CD4-positive, alpha-beta T cell treated with Interleukin-17A for 1 hour (primary cell): ENCODE measurements around the gene PDGFB.

Source experiments
- DNase-seq: peaks from one replicate; pipeline ENCODE4 v3.0.0-alpha.2; 2020

The PDGFB gene

DNA sequence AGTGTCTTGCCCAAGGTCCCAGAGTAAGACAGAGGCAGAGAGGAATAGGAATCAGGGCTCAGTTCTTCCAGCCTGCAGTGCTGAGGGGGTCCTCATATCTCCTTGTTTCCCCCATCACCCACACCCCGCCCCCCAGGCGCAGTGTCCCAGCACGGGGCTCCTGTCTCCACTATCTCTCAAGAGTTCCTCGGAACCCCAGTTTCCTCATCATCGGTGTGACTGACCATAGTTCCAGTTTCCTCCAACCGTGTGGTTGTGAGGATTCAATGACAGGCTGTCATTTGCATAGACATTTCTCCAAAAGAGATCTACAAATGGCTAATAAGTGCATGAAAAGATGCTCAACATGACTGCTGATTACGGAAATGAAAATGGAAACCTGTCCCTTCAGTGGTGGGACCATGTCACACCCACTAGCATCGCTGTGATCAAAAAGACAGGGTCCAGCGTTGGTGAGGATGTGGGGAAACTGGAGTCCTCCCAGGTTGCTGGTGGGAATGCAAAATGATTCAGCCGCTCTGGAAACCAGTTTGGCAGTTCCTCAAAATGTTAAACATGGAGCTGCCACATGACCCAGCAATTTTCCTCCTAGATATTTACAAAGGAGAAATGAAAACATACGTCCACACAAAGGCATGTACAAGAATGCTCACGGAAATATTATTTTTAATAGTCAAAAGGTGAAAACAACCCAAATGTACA lies 31.8 kb upstream of the PDGFB start:
- DNase-seq = no peak

DNA sequence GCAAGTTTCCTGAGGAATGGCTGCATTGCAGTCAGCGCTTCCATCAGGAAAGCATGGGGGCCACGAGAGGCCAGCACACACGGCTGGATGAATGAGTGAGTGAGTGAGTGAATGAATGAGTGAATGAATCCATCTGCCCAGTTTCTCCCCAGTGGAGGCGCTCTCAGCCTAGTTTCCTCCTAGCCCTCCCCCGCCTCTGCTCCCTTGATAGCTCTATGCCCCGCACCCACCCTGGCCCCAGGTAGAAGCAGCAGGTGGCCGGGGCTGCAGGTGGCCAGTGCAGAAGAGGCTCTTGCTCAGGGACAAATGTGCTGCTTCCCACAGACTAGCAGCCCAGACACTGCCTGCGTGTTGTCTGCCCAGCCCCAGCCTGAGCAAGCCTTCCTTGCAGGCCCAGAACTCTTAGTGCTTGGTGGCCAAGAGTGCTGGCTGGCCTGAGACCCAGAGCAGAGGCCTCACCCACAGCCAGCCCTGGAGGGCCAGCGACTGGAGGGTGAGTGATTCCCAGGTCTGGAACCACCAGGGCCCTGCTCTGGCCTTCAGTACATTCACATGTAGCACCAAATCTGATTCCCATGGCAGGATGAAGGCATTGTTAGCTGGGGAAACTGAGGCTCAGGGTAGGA lies 31.1 kb upstream of the PDGFB start:
- DNase-seq = no peak

DNA sequence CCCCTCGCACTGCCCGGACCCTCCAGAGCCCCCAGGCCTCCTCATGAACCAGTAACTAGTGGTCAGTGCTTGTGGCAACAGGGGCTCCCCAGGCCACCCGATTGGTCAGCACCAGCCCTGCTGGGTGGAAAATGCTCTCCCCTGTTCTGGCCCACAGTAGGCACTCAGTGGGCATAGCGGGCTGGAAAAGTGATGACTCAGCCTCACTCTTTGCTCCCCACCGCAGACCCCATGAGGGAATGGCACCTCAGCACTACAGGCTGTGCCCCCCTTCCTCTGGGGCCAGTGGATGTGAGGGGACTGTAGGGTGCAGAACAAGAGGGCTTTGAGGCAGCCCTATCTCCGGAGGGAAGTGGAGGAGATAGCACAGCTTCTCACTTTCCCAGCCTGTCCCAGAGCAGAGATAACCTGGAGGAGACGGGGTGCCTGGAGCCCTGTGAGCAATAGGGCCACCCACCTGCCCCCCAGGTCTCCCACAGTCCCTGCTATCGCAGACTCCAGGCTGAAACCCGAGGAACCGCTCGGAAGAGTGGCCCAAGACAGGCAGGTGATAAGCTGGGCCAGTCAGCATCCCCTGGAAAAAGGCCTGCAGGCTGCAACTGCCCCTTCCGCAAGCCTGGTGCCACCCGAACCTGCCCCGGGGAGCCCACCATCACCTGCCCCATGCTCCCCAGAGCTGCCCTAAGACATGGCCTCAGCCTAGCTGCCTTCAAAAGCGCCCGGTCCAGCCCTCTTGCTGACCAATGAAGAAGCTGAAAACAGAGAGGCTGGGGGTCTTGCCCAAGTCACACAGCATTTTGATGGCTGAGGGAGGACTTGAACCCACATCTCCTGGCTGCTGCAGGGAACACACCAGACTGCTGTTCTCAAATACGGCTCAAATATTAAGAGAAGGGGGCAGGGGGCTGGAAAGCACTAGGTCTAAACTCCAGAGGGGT lies 29.4 kb upstream of the PDGFB start:
- DNase-seq = no peak

DNA sequence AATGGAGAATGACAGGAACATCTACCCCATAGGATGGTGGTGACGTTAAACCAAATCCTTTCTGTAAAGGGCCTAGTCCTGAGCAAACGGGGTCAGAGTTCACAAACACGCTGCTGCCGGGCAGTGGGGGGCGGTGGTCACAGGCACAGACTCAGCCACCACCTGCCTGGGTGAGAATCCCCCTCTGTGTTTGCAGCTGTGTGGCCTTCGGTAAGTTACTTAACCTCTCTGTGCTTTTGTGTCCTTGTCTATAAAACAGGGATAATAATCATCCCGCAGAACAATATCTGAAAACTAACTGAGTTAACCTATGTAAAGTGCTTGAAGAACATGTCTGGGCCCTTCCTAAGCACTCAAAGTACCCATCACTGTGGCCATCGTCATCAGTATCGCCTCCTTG lies 26.0 kb upstream of the PDGFB start:
- no peak for DNase-seq

DNA sequence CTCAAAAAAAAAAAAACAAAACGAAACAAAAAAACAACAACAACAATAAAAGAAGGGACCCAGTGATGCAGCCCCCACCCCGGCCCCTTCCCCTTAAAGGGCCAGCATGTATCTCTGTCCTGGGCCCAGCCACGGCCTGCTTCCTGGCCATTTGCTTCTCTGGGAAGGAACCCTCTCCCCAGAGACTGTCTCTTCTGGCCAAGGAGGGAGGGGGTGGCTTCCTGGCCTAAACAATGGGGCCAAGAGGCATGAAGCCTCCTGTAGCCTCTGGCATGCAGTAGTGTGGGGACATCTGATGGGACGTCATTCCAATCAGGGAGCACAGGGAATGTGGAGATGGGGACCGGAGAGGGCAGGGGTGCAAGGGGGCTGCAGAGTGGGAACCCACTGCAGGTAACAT lies 25.5 kb upstream of the PDGFB start:
- no peak for DNase-seq

DNA sequence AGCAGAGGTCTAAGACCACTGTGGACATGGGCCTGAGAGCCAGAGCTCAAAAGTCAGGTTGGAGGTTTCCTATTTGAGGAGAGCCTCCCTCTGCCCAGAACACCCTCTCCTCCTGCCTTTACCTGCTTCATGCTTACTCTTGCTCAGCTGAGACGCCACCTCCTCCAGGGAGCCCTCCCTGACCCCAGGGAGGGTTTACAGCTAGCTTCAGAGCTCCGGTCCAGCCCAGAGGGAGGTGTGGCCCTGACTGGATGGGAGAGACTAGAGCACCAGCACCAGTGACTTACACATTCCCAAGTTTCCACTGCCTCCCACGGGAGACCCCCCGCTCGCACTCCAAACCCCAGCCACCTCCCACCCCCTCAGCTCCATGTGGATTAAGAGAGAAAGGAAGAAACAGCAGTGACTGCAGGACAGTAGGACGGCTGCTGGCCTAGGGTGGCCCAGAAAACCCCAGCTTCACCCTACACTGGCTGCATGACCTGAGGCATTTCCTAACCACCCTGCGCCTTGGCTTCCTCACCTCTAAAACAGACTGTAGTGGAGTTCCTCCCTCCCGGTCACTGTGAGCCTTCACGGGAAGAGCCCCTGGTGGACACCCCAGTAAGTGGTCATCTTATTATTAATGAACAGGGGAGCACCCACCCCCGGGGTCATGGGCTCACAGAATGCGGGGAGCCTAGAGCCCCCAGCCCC lies 24.5 kb upstream of the PDGFB start:
- DNase-seq = no peak

DNA sequence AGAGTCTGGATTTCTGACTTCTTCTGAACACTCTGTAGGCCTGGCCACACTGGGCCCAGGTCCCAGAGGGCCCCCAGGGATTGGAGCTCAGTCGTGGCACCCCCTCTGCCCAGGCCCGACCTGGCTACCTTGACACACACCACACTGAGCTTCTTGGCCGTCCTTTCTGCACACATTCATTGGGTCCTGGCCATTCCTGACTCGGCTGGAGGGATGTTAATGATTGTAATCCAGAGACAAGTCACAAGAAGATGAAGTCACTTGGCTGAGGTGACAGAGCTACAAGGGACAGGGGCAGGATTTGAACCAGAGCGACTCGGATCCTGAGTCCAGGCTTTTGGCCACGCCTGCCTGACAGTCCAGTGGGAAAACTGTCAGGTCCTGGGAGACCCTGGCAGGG lies 23.9 kb upstream of the PDGFB start:
- DNase-seq = no peak

DNA sequence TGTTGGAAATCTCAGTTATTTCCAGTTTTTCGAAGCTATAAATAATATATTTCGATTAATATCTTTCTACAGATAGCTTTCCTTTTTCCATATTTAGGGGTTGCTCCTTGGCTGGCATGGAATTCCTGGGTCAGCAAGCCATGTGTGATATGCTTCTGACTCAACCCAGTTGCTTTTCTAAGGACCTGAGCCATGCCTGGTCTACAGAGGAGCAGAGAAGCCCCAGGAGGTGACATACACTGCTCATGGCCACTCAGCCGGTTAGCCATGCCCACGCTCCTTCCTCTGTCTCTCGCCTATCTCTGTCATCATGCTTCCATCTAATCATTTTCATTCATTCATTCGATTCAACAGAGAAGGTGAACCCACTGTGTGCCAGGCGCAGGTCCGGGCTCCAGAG lies 23.2 kb upstream of the PDGFB start:
- no peak for DNase-seq

DNA sequence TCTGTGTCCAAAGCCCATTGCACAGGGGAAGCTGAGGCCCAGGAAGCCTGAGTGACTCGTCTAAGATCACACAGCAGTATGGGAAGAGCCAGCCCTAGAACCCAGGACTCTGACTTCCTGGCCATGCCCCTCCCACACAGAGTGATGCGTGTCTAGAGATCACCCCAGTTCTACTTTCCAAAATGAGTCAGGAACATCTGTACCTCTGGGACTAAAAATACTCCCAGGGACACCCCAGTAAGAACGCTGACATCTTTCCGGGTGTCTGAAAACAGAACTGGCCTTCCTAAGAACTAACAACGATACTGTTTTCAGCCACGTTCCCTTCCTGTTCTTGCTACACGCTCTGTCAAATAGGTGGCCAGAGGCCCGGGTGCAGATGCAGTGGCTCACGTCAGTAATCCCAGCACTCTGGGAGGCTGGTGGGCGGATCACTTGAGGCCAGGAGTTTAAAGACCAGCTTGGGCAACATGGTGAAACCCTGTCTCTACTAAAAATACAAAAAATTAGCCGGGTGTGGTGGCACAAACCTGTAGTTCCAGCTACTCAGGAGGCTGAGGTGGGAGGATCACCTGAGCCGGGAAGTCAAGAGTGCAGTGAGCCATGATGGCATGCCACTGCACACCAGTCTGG lies 21.7 kb upstream of the PDGFB start:
- peak; percentile 17 for DNase-seq

DNA sequence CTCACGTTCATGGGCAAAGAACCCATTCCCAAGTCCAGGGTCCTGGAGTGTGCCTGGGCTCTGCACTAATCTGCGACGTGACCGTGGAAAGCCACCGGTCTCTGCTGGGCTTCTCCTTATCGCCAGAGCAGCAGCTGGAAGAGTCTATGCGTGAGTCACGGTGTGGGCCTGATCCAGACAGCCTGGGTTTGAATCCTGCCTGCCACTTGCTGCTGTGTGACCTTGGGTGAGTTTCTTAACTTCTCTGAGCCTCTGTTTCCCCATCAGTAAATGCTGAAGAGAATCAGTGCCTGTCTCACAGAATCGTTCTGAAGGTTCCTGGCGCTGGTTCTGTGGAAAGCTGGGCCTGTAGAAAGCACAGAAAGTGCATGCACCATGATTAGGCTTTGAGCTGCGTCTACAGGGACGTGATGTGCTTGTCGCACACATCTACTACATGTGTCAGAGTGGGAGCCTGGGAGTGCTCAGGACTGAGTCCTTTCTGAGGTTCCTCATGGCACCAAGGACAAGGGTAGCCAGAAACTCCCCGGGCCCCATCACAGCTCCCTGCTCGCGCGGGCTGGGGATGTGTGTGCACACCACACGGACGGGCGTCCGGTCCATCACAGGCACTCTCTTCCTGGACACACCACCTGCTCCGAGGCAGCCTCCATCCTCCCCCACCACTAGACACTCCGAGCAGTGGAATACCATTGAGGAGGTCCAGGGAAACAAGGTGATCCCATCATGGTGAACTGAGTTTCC lies 20.5 kb upstream of the PDGFB start:
- no peak for DNase-seq

DNA sequence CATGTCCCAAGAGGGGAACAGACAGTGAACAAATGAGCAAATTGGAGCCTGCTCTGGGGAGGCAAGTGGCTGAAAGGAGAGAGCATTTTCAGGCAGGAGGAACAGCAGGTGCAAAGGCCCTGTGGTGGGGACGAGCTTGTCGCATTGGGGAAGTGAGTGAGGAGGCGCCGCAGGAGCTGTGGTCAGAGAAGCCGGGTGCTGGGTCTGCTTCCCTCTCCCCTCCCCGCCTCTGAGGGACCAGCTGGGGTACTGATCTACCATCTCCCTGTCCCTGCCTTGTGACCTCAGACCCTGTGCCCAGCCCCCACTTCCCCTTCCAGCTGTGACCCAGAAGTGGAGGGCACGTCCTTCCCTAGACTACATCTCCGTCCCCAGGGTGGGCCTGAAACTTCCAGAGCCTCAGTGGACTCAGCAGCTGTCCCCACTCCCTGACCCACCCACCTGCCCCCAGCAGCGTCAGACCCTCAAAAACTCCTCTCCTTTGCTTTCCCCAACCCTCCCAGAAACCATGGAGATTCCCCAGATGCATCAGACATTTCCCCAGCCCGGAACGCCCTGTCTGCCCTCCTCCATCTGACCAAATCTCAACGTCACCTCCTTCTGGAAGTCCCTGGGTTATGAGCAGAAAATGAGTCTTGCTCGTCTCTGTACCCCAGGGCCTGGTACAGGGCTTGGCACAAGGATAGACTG lies 19.7 kb upstream of the PDGFB start:
- peak; percentile 20 for DNase-seq

DNA sequence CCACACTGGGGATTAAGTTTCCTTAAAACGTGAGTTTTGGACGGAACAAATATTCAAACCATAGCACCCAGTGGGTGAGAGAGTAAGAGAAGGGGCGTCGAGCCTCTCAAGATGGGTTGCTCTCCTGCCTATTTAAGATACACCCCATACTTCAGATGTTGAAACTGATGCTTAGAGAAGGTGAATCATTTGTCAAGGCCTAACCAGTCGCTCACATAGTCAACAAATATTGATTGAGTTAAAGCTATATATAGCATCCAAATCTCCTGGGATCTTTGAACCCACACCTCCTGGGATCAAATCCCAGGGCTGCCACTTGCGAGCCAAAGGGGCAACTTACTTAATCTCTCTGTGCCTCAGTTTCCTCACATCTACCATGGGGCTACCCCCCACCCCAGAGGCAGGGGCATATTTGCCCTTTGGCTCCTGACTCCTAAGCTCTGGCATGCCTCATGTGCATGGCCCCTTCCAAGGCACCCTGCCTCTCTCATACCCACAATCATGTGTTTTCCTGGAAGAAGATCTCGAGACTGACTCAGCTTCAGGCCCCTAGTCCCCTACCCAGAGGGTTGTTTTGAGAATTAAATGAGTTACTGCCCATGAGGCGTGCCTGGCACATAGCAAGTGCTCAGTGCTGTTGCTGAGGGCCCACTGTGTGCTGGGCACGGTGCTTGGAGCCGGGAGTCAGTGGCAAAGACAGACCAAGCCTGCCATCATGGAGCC lies 19.0 kb upstream of the PDGFB start:
- DNase-seq = no peak

DNA sequence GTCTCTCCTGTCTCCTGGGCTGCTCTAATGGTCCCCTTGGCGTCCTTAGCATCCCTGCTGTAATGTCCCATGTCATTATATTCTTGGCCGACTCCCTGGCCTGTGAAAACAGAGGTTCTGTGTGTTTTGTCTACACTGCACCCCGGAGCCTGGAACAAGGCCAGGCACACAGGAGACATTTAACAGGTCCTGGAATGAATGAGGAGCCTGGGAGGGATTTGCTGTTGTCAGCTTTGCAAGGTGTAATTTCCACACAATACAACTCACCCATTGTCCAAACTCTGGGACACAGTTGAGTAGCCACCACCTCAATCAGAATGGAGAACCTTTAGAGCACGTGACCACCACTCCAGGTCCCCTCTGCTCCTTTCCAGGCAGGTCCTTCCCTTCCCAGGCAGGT lies 14.9 kb upstream of the PDGFB start:
- DNase-seq = no peak

DNA sequence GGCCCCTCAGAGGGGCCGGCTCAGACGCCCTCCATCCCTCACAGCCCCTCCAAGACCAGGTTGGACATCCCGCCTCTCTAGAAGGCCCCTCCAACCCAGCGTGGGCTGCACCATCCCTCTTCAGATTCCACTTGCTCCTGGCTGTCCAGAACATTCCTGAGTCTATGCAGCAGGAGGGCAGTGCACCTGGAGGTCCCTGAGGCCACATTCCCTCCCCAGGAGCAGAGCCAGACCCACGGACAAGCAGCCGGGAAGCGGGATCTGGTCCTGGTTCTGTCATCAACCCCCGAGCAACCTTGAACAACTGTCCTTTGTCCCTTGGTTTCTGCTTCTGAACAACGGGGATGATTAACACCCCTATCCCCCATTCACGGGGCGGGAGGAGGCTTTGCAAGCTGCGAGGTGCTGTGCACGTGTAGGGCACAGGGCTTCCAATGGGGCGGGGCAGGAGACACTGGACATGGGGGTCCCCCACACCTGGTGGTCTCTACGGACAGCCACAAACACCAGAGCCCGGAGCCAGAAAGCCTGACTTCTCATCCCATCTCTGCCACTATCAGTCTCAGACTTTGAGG lies 13.2 kb upstream of the PDGFB start:
- no peak for DNase-seq

DNA sequence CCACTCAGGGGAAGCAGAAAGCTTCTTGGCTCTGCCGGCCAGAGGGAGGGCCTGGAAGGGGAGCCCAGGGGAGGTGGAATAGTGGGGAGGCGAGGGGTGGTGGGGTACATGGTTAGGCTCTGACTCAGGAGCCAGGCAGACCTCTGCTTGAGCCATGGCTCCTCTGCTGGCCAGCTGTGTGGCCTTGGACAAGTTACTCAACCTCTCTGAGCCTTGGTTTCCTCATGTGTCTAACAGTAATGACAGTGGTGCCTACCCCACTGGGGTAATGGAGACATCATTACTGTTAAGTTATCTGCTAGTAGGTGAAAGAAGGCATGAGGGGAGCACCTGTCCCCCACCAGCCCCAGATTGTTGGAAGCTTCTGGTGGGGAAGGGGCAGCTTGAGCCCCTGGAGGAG lies 12.2 kb upstream of the PDGFB start:
- no peak for DNase-seq

DNA sequence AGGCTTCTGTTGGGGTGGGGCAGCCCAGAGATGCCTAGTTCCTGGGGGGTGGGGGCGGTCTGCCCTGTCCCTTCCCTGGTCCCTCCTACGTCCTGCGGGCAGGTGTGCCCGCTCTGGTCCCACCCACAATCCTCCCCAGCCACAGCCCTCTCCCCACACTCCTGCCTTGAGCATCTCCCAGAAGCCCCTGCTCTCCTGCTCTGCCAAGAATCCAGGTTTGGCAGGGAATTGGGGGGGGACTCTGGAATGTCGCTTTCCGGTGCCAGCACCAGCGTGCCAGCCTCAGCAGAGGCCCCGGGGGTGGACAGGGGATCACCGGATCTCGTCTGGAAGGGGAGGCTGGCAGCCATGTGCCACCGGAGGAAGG lies 11.4 kb upstream of the PDGFB start:
- DNase-seq = no peak

DNA sequence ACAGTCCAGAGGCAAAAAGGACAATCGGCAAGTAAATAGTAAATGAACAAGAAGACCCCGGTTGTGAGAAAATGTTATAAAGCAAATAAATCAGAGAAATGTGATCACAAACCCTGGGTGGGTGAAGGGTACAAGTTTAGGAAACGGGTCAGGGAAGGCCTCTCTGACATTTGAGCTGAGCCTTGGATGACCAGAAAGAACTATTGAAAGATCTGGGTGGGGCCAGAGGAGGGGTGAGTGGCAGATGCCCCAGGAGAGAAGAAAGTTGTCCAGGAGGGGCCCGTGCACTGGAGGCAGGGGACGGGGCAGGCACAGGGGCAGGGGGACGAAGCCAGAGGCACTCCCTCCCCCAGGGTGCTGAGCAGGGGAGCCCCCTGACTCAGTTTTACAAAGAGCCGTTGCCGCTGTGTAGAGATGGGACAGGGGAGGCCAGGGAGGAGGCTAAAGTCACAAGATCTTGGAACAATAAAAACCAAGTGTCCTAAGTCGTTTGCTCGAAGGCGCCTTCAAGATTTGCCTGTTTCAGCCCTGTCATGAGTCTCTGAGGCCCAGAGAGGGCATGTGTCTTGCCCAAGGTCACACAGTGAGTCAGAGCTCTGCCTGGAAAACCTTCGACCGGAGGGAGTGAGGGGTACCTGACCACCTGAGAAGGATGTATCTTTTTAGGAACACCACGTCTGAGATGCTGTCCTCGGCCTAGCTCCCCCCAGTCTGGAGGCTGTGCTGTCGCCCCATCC lies 10.8 kb upstream of the PDGFB start:
- no peak for DNase-seq

DNA sequence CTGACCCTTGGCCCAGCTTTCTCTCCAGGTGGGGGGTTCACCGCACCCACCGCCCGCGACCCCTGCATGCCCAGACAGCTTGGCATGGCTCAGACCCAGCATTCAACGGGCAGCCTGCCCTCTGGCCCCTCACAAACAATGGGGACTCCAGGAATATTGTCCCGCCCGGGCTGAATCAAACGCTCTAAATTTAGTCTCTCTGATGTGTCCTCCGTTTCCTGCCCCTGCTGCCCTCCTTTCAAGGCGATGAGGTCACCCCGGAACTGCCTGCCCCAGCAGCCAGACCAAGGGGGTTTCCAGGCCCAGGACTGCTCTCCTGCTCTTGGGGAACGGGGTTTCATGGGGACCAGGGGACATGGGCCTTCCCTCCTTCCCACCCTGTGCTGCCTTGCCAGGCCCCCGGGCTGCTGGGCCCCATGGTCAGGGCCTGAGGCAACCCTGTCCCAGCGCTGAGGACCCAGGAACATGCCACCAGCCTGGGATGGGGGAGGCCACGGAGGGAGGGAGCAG lies 10.1 kb upstream of the PDGFB start:
- peak; percentile 63 for DNase-seq

DNA sequence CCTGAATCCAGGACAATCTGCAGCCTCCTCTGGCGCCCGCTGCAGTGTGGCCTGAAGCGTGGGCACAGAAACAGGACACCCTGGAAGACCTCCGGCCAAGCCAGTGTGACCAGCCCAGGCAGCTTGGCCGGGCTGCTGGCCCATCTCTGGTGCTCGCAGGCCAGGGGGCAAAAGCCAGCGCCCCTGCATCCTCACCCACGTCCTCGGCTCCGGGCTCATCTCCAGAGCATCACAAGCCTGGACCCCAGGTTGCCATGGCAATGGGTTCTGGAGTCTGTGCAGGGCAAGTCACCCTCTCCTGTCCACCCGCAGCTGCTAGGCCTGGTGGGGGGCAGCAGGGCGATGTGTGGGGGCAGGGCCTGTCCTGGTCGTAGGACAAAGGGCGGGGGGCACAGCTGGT lies 9.3 kb upstream of the PDGFB start:
- DNase-seq = no peak
